K562 (cell line): Measurements from ENCODE around the gene PLEKHA7. TPM values are rescaled to one million over a fixed set of nuclear protein-coding genes. Genes with fewer than 3 reads are reported as not detected.

Source experiments
- ATAC-seq: fragments of 200-7000 bp; cut with Tn5 transposase; 3 replicates; pipeline ENCODE4 v1.9.1; 2020; ENCODE audit warnings: moderate library complexity
- BruUV-seq: library from RNA; stranded (reverse); fragments of 400-500 nt; replicated peaks from 2 replicates; lab custom pipeline; 2021; lab: Mats Ljungman, UMichigan
- CTCF ChIA-PET: fragments of 300-600 bp; formaldehyde crosslinking; extraction: SDS; loops from one replicate; lab custom pipeline; 2021; ENCODE audit warnings: low intra/inter-chr PET ratio; lab: Yijun Ruan, JAX
- POLR2A ChIA-PET: fragments of 300-600, 350-650 bp; sonication (Branson Sonifier 250); formaldehyde crosslinking; extraction: SDS; loops from one replicate; lab custom pipeline; 2021; ENCODE audit warnings: antibody characterized with exemption, inconsistent platforms; lab: Yijun Ruan, JAX
- DNase-seq, 4 experiments: peaks; one replicate each; pipeline versions ENCODE4 v3.0.0 to v3.0.0-alpha.2; 2011 to 2018; ENCODE audit warnings: low spot score in 3 of 4, mixed read lengths in 3 of 4; ENCODE audit errors: extremely low read depth in 1 of 4
- FAIRE-seq: peaks from 2 replicates; lab custom pipeline; 2011; peaks lifted over from hg19 to GRCh38; lab: Jason Lieb, UNC
- H2AFZ ChIP-seq: 2 replicates; pipeline ENCODE4 v1.6.0; 2011; ENCODE audit warnings: low read depth, low read length, control low read depth, inconsistent platforms
- H3K27ac ChIP-seq: fragments of 200-600 bp; 3 replicates; pipeline ENCODE4 v1.8.0; 2011; ENCODE audit warnings: low read depth, mild to moderate bottlenecking, control low read depth, inconsistent platforms, low read length, moderate library complexity, mixed read lengths; ENCODE audit errors: extremely low read depth
- H3K27me3 ChIP-seq, 2 experiments: fragments of 300-600 bp in 1 of 2; 2 replicates in 1 of 2; 3 replicates in 1 of 2; pipeline versions ENCODE4 v1.6.0 to v1.8.0; 2011; ENCODE audit warnings: inconsistent platforms in 2 of 2, low read length in 2 of 2, mild to moderate bottlenecking in 1 of 2, mixed read lengths in 1 of 2, moderate library complexity in 1 of 2; ENCODE audit not compliant: control insufficient read depth in 2 of 2, insufficient read depth in 2 of 2
- H3K36me3 ChIP-seq: fragments of 300-600 bp; 3 replicates; pipeline ENCODE4 v1.8.0; 2011; ENCODE audit warnings: mild to moderate bottlenecking, low read length, inconsistent platforms; ENCODE audit not compliant: control insufficient read depth, insufficient read depth
- H3K4me1 ChIP-seq, 2 experiments: fragments of 200-600 bp in 1 of 2; replicated peaks in 1 of 2; 2 replicates in 1 of 2; 3 replicates in 1 of 2; pipeline versions ENCODE4 v1.5.1 to v1.8.0; 2011; ENCODE audit warnings: inconsistent platforms in 2 of 2, low read length in 2 of 2, mild to moderate bottlenecking in 1 of 2, mixed read lengths in 1 of 2, moderate library complexity in 1 of 2; ENCODE audit not compliant: control insufficient read depth in 2 of 2, insufficient read depth in 2 of 2
- H3K4me2 ChIP-seq: 2 replicates; pipeline ENCODE4 v1.6.1; 2011; ENCODE audit warnings: low read length, control low read depth, inconsistent platforms, mixed read lengths; ENCODE audit not compliant: insufficient read depth
- H3K4me3 ChIP-seq: fragments of 200-600 bp; sonication (generic), shearing (Covaris generic); 2 replicates; pipeline ENCODE4 v1.5.1; 2016; ENCODE audit warnings: control low read depth, inconsistent platforms
- H3K79me2 ChIP-seq: fragments of 200-600 bp; 3 replicates; pipeline ENCODE4 v1.8.0; 2011; ENCODE audit warnings: low read length, inconsistent platforms; ENCODE audit not compliant: control insufficient read depth, insufficient read depth
- H3K9ac ChIP-seq, 2 experiments: 2 replicates each; pipeline versions ENCODE4 v1.6.0 to v1.6.1; 2011; ENCODE audit warnings: low read depth in 2 of 2, low read length in 2 of 2, control low read depth in 1 of 2, inconsistent platforms in 1 of 2, mild to moderate bottlenecking in 1 of 2, mixed read lengths in 1 of 2; ENCODE audit not compliant: insufficient read depth in 1 of 2
- H3K9me1 ChIP-seq: one replicate; pipeline ENCODE4 v1.6.0; 2011; ENCODE audit warnings: inconsistent platforms, mild to moderate bottlenecking, low read length, moderate library complexity; ENCODE audit not compliant: control insufficient read depth, insufficient read depth
- H3K9me3 ChIP-seq: replicated peaks from 2 replicates; pipeline ENCODE4 v1.5.1; 2011; ENCODE audit warnings: low read depth, low read length, inconsistent platforms; ENCODE audit not compliant: control insufficient read depth, insufficient read depth
- H4K20me1 ChIP-seq: replicated peaks from 2 replicates; pipeline ENCODE4 v1.6.1; 2011; ENCODE audit warnings: low read length, inconsistent platforms, mixed read lengths; ENCODE audit not compliant: control insufficient read depth, insufficient read depth
- CBFB ChIP-seq: sonication (generic); formaldehyde crosslinking; IDR thresholded peaks from 2 replicates; pipeline ENCODE4 v1.4.0; 2020; ENCODE audit warnings: mild to moderate bottlenecking, missing genetic modification reagents
- CEBPB ChIP-seq: fragments of 450-650 bp; IDR thresholded peaks from 2 replicates; pipeline ENCODE4 v1.6.1; 2016; ENCODE audit warnings: missing genetic modification characterization, missing compliant biosample characterization
- GABPB2 ChIP-seq: fragments of 250-450 bp; sonication (Bioruptor Pico); conservative IDR thresholded peaks from 2 replicates; pipeline ENCODE4 v1.5.1; 2021; ENCODE audit warnings: mild to moderate bottlenecking
- ILK ChIP-seq: fragments of 450-650 bp; IDR thresholded peaks from 2 replicates; pipeline ENCODE4 v1.6.1; 2016; ENCODE audit warnings: missing genetic modification characterization, low read depth, mild to moderate bottlenecking, missing compliant biosample characterization, moderate library complexity, borderline replicate concordance
- KLF6 ChIP-seq: fragments of 250-450 bp; sonication (Bioruptor Pico); IDR thresholded peaks from 2 replicates; pipeline ENCODE4 v1.4.0; 2020; ENCODE audit warnings: mild to moderate bottlenecking, moderate library complexity, borderline replicate concordance
- NFRKB ChIP-seq: fragments of 450-650 bp; IDR thresholded peaks from 2 replicates; pipeline ENCODE4 v1.6.1; 2016; ENCODE audit warnings: low read depth
- SRSF7 ChIP-seq: fragments of 200-400 bp; formaldehyde crosslinking; optimal IDR thresholded peaks from 2 replicates; pipeline ENCODE3; 2017; ENCODE audit warnings: mild to moderate bottlenecking, low read depth, low read length
- TBL1XR1 ChIP-seq, 2 experiments: IDR thresholded peaks; 2 replicates each; pipeline ENCODE4 v1.6.1; 2012; ENCODE audit warnings: improper control_type of control experiment in 2 of 2, low read length in 2 of 2, mild to moderate bottlenecking in 1 of 2
- ZNF253 ChIP-seq: fragments of 250-450 bp; sonication (Bioruptor Pico); conservative IDR thresholded peaks from 2 replicates; pipeline ENCODE4 v1.6.1; 2021; ENCODE audit warnings: mild to moderate bottlenecking
- ZNF586 ChIP-seq: fragments of 450-650 bp; formaldehyde crosslinking; conservative IDR thresholded peaks from 2 replicates; pipeline ENCODE4 v1.4.0; 2020; ENCODE audit warnings: mild to moderate bottlenecking, moderate library complexity
- WGBS: fragments of 100-300 bp; shearing (Covaris generic); methylation state at CpG from one replicate; pipeline ENCODE4 v1.1.6; 2016; ENCODE audit warnings: low coverage, mixed read lengths; ENCODE audit not compliant: insufficient coverage; ENCODE audit errors: missing lambda C conversion rate; 5-methylcytosine and 5-hydroxymethylcytosine counted together
- in situ Hi-C: fragments of 300-500 bp; cut with MboI; formaldehyde crosslinking; loops from 4 replicates; pipeline ENCODE4 v1.15.0; 2018; ENCODE audit warnings: inconsistent platforms, mixed read lengths
- intact Hi-C: fragments of 100-400 bp; cut with micrococcal nuclease; formaldehyde crosslinking; loops from 2 replicates; pipeline ENCODE4 v1.14.2; 2022
- polyA plus RNA-seq, 8 experiments: library from polyadenylated mRNA; depleted of rRNA in 4 of 8; stranded (reverse) in 5 of 8; unstranded in 3 of 8; fragments of >200 nt; fragmentation: Nextera tagmentation in 2 of 8; fragmentation: Illumina TruSeq in 1 of 8; extraction: Ambion mirVana in 2 of 8; extraction: Trizol in 1 of 8; gene quantifications; 2 replicates each; pipeline versions ENCODE4 v1.2.1 to v1.2.3, GENCODE V29; 2011 to 2014; ENCODE audit warnings: inconsistent platforms in 1 of 8, missing spikeins in 1 of 8
- total RNA-seq, 7 experiments: library from RNA; depleted of rRNA in 6 of 7; stranded (reverse); fragments of >200 nt in 6 of 7; fragmentation: Illumina TruSeq in 2 of 7; extraction: Trizol in 2 of 7; gene quantifications; 2 replicates each; pipeline versions ENCODE4 v1.2.1 to v1.2.3, GENCODE V29; 2011 to 2021; ENCODE audit warnings: low replicate concordance in 1 of 7

The PLEKHA7 gene
- total and polyA plus RNA-seq, 9 of the 15 experiments (the other 6 are each of a cell fraction or from before 2014, with no cell fraction given), result 0.06 to 0.77 (median 0.20) TPM; not detected in 1

GRCh38 chr11:16778286-16778685 is 235.9 kb downstream of the PLEKHA7 start:
- Histone ChIP-seq H4K20me1 (peaks cover 7% of the 10 kb centered on the region; the same call in 1 of the 2 replicates), H3K4me2 (no peak overlapping the region), H3K27ac (no peak overlapping the region), H3K79me2 (no peaks in the 10 kb centered on the region), H3K9me3 (no peaks in the 10 kb centered on the region), H3K36me3 (no peaks in the 10 kb centered on the region), H3K4me3 (no peak overlapping the region), H3K27me3 (peaks cover 9 to 33% of the 10 kb centered on the region in 2 experiments; a peak in 4 of 5 replicates), H2AFZ (no peak overlapping the region; the same call in 1 of the 2 replicates), H3K4me1 (peaks cover 9 to 13% of the 10 kb centered on the region in 2 experiments; a peak in 3 of 5 replicates), H3K9ac (no peak overlapping the region), H3K9me1 (peaks cover 4% of the 10 kb centered on the region)
- FAIRE-seq, result no peak
- POLR2A ChIA-PET, result interaction anchor here (0.7 to 1.1 kb wide), 2 partner anchors 9 to 1411 kb away, joined by 3 read pairs; no protein-coding TSS in a partner anchor
- ATAC-seq, result no peak
- no TSS peak for BruUV-seq
- in situ Hi-C loops (no loop called here), intact Hi-C loops (loop anchor here (10.0 kb wide), 1 partner anchor 153 kb away; no protein-coding TSS in a partner anchor)
- 41% methylated on average over 6 of the region's 6 CpGs for WGBS
- no peak for DNase-seq
- TF ChIP-seq TBL1XR1 (IDR thresholded peaks at IDR 0.05; ENCODE audit: low read length in 2 of 2) (no peak), CEBPB (no peak), ZNF586 (no peak), CBFB (no peak), KLF6 (CRISPR knock-in tag) (no peak), ZNF253 (CRISPR knock-in tag) (no peak), SRSF7 (no peak), GABPB2 (CRISPR knock-in tag) (no peak), NFRKB (no peak), ILK (no peak)
- CTCF ChIA-PET, result no interaction called here
